HPDE6-E6E7 (cell line): Measurements from ENCODE around the gene RAB3GAP2.
A peak's percentile ranks its signal among the peaks of the same experiment; 100 is the strongest.
"Not testable (repeated sequence)": the region's sequence is repeated elsewhere in the genome, so short reads cannot be mapped to it uniquely, and the experiment has no call there.

Experiments
- DNase-seq: peaks from one replicate; pipeline ENCODE4 v3.0.0; 2011; ENCODE audit warnings: missing footprints; ENCODE audit errors: extremely low spot score

The RAB3GAP2 gene, protein sequence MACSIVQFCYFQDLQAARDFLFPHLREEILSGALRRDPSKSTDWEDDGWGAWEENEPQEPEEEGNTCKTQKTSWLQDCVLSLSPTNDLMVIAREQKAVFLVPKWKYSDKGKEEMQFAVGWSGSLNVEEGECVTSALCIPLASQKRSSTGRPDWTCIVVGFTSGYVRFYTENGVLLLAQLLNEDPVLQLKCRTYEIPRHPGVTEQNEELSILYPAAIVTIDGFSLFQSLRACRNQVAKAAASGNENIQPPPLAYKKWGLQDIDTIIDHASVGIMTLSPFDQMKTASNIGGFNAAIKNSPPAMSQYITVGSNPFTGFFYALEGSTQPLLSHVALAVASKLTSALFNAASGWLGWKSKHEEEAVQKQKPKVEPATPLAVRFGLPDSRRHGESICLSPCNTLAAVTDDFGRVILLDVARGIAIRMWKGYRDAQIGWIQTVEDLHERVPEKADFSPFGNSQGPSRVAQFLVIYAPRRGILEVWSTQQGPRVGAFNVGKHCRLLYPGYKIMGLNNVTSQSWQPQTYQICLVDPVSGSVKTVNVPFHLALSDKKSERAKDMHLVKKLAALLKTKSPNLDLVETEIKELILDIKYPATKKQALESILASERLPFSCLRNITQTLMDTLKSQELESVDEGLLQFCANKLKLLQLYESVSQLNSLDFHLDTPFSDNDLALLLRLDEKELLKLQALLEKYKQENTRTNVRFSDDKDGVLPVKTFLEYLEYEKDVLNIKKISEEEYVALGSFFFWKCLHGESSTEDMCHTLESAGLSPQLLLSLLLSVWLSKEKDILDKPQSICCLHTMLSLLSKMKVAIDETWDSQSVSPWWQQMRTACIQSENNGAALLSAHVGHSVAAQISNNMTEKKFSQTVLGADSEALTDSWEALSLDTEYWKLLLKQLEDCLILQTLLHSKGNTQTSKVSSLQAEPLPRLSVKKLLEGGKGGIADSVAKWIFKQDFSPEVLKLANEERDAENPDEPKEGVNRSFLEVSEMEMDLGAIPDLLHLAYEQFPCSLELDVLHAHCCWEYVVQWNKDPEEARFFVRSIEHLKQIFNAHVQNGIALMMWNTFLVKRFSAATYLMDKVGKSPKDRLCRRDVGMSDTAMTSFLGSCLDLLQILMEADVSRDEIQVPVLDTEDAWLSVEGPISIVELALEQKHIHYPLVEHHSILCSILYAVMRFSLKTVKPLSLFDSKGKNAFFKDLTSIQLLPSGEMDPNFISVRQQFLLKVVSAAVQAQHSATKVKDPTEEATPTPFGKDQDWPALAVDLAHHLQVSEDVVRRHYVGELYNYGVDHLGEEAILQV (N-terminal part only)

GRCh38 chr1:220272047-220272840 lies at the start of gene RAB3GAP2:
TSS of gene RAB3GAP2 (minus strand) at chr1:220272453. CDS start at chr1:220272337, 116 bp downstream.
- DNase-seq: peak; percentile 99

GRCh38 chr1:220321758-220322157 lies 49.5 kb upstream of the RAB3GAP2 start:
- DNase-seq: no peak

- no peak for DNase-seq
Observed at GRCh38 chr1:220320709-220321108, 48.5 kb upstream of the RAB3GAP2 start.

GRCh38 chr1:220318673-220319072 lies 46.4 kb upstream of the RAB3GAP2 start:
- DNase-seq: no peak

DNA sequence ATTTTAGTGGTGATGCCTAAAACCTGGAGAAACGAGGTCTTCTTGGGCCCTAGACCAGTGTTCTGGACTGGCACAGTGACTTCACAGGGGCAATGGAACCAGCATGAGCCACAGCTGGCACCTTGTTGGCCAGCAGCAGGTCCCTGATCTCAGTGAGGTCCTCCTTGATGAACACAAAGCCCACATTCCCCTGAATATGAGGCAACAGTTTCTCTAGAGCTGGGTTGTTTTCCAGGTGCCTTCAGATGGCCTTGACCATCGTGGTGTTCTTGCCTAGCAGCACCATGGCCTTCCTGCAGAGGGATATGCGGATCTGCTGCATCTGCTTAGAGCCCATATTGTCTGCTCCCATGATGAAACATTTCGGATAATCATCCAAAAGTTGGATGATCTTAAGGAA lies 44.9 kb upstream of the RAB3GAP2 start:
- no peak for DNase-seq

DNA sequence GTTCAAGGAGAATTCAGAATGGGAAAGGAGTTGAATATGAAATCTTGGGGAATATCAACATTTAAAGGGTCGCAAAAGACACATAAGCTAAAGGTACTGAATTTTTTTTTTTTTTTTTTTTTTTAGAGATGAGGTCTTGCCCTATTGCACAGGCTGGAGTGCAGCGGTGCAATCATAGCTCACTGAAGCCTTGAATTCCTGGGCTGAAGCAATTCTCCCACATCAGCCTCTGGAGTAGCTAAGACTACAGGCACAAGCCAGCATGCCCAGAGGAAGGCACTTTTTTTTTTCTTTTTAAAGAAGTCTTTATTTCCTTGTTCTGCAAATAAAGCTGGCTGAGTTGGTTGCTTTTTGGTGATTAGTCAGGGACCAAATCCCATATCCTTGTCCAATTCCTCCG lies 44.1 kb upstream of the RAB3GAP2 start:
- DNase-seq: no peak

- DNase-seq: no peak
Observed at GRCh38 chr1:220315070-220315839, 43.0 kb upstream of the RAB3GAP2 start.

- DNase-seq: no peak
Observed at GRCh38 chr1:220313576-220313975, 41.3 kb upstream of the RAB3GAP2 start.

DNA sequence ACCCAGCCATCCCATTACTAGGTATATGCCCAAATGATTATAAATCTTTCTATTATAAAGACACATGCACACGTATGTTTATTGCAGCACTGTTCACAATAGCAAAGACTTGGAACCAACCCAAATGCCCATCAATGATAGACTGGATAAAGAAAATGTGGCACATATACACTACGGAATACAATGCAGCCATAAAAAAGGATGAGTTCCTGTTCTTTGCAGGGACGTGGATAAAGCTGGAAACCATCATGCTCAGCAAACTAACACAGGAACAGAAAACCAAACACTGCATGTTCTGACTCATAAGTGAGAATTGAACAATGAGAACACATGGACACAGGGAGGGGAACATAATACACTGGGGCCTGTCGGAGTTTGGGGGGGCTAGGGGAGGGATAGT lies 37.9 kb upstream of the RAB3GAP2 start:
- DNase-seq: not testable (repeated sequence)

DNA sequence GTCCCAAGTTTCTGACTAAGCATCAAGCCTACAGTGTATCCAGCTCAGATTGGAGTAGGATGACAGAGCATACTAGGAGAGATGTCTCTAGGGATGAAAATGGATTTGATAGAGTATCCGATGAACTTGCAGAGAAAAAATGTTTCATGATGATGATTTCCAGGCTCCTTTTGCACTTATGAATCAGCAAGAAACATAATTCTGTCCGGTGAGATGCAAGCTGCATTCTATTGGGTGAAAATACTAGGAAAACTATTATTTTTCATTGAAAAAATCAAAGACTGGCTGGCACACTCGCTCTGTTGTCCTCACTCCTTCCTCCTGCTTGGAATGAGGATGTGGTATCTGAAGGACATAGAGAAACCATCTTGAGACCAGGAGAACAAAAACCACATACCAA lies 35.4 kb upstream of the RAB3GAP2 start:
- DNase-seq: no peak

GRCh38 chr1:220306339-220306738 lies 34.1 kb upstream of the RAB3GAP2 start:
- DNase-seq: no peak

- no peak for DNase-seq
Observed at GRCh38 chr1:220303871-220304270, 31.6 kb upstream of the RAB3GAP2 start.

- no peak for DNase-seq
Observed at GRCh38 chr1:220301630-220302029, 29.4 kb upstream of the RAB3GAP2 start.

- peak; percentile 26 for DNase-seq
Observed at GRCh38 chr1:220300442-220301121, 28.3 kb upstream of the RAB3GAP2 start.

DNA sequence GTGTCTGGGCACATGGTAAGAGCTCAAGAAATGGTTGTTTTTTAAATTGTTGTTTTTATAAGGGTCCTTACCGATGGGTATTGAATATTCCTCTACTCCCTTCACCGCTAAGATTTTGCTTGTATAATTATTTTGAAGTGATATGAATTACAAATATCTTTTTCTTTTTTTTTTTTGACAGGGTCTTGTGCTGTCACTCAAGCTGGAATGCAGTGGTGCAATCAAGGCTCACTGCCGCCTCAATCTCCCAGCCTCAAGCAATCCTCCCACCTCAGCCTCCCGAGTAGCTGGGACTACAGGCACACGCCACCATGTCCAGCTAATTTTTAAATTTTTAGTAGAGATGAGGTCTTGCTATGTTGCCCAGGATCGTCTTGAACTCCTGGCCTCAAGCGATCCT lies 27.1 kb upstream of the RAB3GAP2 start:
- no peak for DNase-seq

DNA sequence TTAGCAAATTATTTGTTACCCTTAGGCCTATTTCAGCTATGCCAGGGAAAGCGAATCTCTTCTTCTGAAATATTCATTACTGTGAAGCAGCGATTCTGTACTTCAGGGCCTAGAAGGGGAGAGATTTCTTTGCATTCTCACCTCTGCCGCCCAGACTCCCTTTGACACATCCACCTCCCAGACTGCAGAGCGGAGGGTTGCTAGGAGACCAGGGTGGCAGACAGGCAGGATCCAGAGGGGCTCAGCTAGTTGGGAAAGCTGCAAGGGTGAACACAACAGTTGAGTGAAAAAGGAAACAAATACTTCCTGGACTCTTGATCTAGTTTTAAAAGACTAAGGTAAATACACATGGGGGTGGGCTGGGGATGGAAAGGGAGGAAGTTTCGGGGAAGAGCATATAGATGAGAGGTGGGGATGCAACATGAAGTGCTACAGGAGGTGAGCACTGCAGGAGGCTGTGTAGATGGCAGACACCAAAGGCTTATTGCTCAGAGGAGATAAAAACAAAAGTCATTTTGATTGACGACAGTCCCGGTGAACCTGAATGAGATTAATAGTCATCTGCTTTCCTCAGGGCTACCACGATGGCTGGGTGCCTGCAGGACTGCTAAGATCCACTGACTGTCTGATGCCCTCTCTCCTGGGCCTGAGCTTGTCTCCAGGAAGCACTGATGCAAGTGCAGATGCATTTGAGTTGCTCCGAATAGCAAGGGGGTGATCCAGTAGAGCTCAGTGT lies 26.4 kb upstream of the RAB3GAP2 start:
- no peak for DNase-seq

DNA sequence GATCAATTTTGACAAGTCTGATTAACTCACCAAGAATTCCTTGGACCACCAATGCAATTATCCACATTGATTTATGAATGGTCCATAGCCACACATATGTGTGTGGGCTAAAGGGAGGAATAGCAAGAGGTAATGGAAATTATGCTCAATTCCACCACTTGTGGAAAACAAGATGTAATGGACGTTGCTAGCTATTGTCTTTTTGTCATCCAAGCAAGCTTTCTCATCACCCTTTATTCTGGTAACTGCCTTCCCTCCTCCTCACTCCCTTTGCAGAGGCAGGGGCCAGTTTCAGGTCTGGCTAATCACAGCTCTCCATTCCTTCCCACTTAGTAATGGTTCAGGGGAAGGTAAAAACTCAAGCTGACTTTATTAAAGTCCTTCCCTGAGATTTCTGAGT lies 24.7 kb upstream of the RAB3GAP2 start:
- DNase-seq: no peak

GRCh38 chr1:220294846-220295301 lies 22.6 kb upstream of the RAB3GAP2 start:
- DNase-seq: no peak

- no peak for DNase-seq
Observed at GRCh38 chr1:220291580-220291979, 19.3 kb upstream of the RAB3GAP2 start.
